Ectodermal cell (in vitro differentiated cells): ENCODE measurements around the gene TWF2.

ENCODE experiments used
- H3K27ac ChIP-seq: 2 replicates; pipeline ENCODE4 v1.7.0; 2013; ENCODE audit warnings: mild to moderate bottlenecking, low read depth, low read length; ENCODE audit not compliant: insufficient read depth, poor library complexity, severe bottlenecking
- H3K27me3 ChIP-seq: 2 replicates; pipeline ENCODE4 v1.7.0; 2013; ENCODE audit warnings: mild to moderate bottlenecking, low read length; ENCODE audit not compliant: insufficient read depth, control insufficient read depth, poor library complexity, severe bottlenecking
- H3K36me3 ChIP-seq: one replicate; pipeline ENCODE4 v1.7.0; 2013; ENCODE audit warnings: low read length; ENCODE audit not compliant: control insufficient read depth, insufficient read depth
- H3K4me1 ChIP-seq: one replicate; pipeline ENCODE4 v1.7.0; 2013; ENCODE audit warnings: low read length; ENCODE audit not compliant: control insufficient read depth, insufficient read depth
- H3K4me3 ChIP-seq: 2 replicates; pipeline ENCODE4 v1.7.0; 2013; ENCODE audit warnings: low read depth, low read length, control low read depth; ENCODE audit not compliant: insufficient read depth
- H3K9me3 ChIP-seq: 2 replicates; pipeline ENCODE4 v1.7.0; 2013; ENCODE audit warnings: mild to moderate bottlenecking, low read length, moderate library complexity; ENCODE audit not compliant: control insufficient read depth
- WGBS, 2 experiments: methylation state at CpG; one replicate each; pipeline ENCODE4 v1.1.7; 2013; ENCODE audit warnings: missing lambda C conversion rate in 2 of 2; 5-methylcytosine and 5-hydroxymethylcytosine counted together

TWF2 gene

GRCh38 chr3:52216585-52217408 is 22.2 kb downstream of the TWF2 start:
- H3K27me3 ChIP-seq, result no peaks in the 10 kb centered on the region
- H3K27ac ChIP-seq, result no peak overlapping the region
- no peaks in the 10 kb centered on the region for H3K9me3 ChIP-seq
- H3K4me1 ChIP-seq, result no peaks in the 10 kb centered on the region
- peaks cover 29% of the 10 kb centered on the region for H3K36me3 ChIP-seq
- H3K4me3 ChIP-seq, result no peak overlapping the region
- WGBS, 2 experiments, result 90% methylated on average over 13 of the region's 13 CpGs

DNA sequence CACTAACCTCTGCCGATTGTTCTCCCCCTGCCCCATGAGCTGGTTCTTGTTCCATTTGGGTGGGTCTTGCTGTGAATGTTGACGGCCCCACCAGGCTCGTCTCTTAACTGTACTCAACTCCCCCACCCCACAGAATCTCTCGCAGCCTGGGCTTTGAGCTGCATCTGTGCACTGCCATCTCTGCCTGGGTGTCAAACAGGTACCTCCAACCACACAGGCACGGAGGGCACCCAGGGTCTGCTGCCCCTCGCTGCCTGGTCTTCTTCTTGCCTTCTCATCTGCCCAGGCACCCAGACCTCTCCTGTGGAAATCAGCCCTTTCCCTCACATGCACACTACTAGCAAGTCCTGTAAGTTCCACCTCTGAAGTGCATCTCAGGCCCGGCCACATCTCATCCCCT is 23.6 kb downstream of the TWF2 start:
- Histone ChIP-seq H3K36me3 (peaks cover 40% of the 10 kb centered on the region), H3K27ac (no peak overlapping the region)
- 94% methylated on average over 7 of the region's 7 CpGs for WGBS, 2 experiments

GRCh38 chr3:52213901-52214300 is 25.1 kb downstream of the TWF2 start:
- Histone ChIP-seq H3K36me3 (peaks cover 53% of the 10 kb centered on the region), H3K27ac (no peak overlapping the region)

More for the DNA sequence above, 23.6 kb downstream of the TWF2 start:
- H3K27me3 ChIP-seq, result no peaks in the 10 kb centered on the region
- H3K9me3 ChIP-seq, result no peaks in the 10 kb centered on the region
- H3K4me3 ChIP-seq, result no peak overlapping the region
- H3K4me1 ChIP-seq, result no peaks in the 10 kb centered on the region

DNA sequence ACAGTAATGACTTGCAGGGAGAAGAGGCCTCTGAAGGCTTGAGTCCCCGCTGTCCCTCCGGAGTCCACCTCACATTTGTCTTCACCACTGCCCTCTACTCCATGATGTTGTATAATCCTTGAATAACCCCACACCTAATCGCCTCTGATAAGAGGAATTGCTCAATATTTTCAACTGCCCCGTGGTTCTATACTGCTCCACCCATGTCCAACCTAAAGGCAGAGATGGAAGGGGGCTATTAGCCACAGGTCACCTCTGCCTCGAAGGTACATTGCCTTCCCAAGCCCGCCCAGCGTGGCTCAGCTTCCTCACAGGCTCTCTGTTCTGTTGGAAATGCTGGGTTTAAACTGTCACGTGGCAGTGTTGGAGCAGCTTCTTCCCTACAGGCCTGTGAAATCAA is 26.0 kb downstream of the TWF2 start:
- no peaks in the 10 kb centered on the region for H3K4me1 ChIP-seq
- H3K27ac ChIP-seq, result no peak overlapping the region
- no peaks in the 10 kb centered on the region for H3K27me3 ChIP-seq
- H3K9me3 ChIP-seq, result no peaks in the 10 kb centered on the region
- no peak overlapping the region for H3K4me3 ChIP-seq
- 86 to 90% methylated on average over 8 of the region's 8 CpGs for WGBS, 2 experiments
- H3K36me3 ChIP-seq, result peaks cover 62% of the 10 kb centered on the region

More at GRCh38 chr3:52213901-52214300, 25.1 kb downstream of the TWF2 start:
- H3K4me3 ChIP-seq, result no peak overlapping the region
- no peaks in the 10 kb centered on the region for H3K27me3 ChIP-seq
- no peaks in the 10 kb centered on the region for H3K9me3 ChIP-seq
- no peaks in the 10 kb centered on the region for H3K4me1 ChIP-seq

GRCh38 chr3:52211268-52211891 is 27.6 kb downstream of the TWF2 start:
- no peaks in the 10 kb centered on the region for H3K27me3 ChIP-seq
- peaks cover 73% of the 10 kb centered on the region for H3K36me3 ChIP-seq
- H3K4me3 ChIP-seq, result no peak overlapping the region
- 96 to 97% methylated on average over 18 of the region's 18 CpGs for WGBS, 2 experiments
- no peaks in the 10 kb centered on the region for H3K9me3 ChIP-seq
- no peaks in the 10 kb centered on the region for H3K4me1 ChIP-seq
- no peak overlapping the region for H3K27ac ChIP-seq

DNA sequence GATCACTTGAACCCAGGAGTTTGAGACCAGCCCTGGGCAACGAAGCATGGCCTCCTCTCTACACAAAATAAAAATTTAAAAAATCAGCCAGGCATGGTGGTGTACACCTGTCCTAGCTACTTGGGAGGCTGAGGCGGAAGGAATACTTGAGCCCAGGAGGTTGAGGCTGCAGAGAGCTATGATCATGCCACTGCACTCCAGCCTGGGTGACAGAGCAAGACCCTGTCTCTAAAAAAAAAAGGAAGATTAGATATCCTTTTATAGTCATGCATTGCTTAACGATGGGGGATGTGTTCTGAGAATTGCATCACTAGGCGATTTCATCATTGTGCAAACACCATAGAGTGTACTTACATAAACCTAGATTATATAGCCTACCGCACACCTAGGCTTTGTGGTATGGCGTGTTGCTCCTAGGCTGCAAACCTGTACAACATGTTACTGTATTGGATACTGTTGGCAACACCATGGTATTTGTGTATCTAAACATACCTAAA is 28.4 kb downstream of the TWF2 start:
- Histone ChIP-seq H3K9me3 (no peaks in the 10 kb centered on the region), H3K4me1 (no peaks in the 10 kb centered on the region), H3K4me3 (no peak overlapping the region), H3K27ac (no peak overlapping the region), H3K27me3 (no peaks in the 10 kb centered on the region), H3K36me3 (peaks cover 81% of the 10 kb centered on the region)
- 93 to 94% methylated on average over 5 to 6 of the region's 6 CpGs for WGBS, 2 experiments

- Histone ChIP-seq H3K36me3 (peaks cover 84% of the 10 kb centered on the region), H3K27ac (no peak overlapping the region), H3K9me3 (no peaks in the 10 kb centered on the region), H3K4me1 (no peaks in the 10 kb centered on the region), H3K4me3 (no peak overlapping the region), H3K27me3 (no peaks in the 10 kb centered on the region)
Observed at GRCh38 chr3:52210037-52210436, 28.9 kb downstream of the TWF2 start.

- Histone ChIP-seq H3K27me3 (no peaks in the 10 kb centered on the region), H3K27ac (no peak overlapping the region), H3K36me3 (peaks cover 87% of the 10 kb centered on the region), H3K9me3 (no peaks in the 10 kb centered on the region), H3K4me1 (no peaks in the 10 kb centered on the region), H3K4me3 (no peak overlapping the region)
- 88 to 91% methylated on average over 4 of the region's 4 CpGs for WGBS, 2 experiments
Observed at GRCh38 chr3:52208556-52208955, 30.4 kb downstream of the TWF2 start.

GRCh38 chr3:52205727-52206372 is 33.1 kb downstream of the TWF2 start:
- WGBS, 2 experiments, result 96 to 98% methylated on average over 6 of the region's 6 CpGs
- Histone ChIP-seq H3K36me3 (peaks cover 88% of the 10 kb centered on the region), H3K27me3 (no peaks in the 10 kb centered on the region), H3K27ac (no peak overlapping the region), H3K4me3 (no peak overlapping the region), H3K4me1 (no peaks in the 10 kb centered on the region), H3K9me3 (no peaks in the 10 kb centered on the region)
